ENCODE data around the gene PHTF2.

- TF ChIP-seq NFIC (IDR thresholded peaks at IDR 0.05; ENCODE audit: low read depth, low read length): no peak
- TF ChIP-seq FOXK2 (IDR thresholded peaks at IDR 0.05): no peak
- TF ChIP-seq YY1 (IDR thresholded peaks at IDR 0.05; ENCODE audit: low read depth, low read length): no peak
Measured at GRCh38 chr7:78002021-78002420, 203.4 kb downstream of the PHTF2 start.
